Parathyroid adenoma (tissue), 2 donors: ENCODE measurements around the gene NFKB2.

Experiments used
- H2AFZ ChIP-seq: fragments of 300-600 bp; sonication (generic); one replicate; pipeline ENCODE4 v1.7.0; 2017; ENCODE audit warnings: antibody characterized with exemption, mild to moderate bottlenecking
- H3K27ac ChIP-seq: fragments of 300-600 bp; sonication (generic); one replicate; pipeline ENCODE4 v1.7.0; 2017
- H3K27me3 ChIP-seq: fragments of 300-600 bp; sonication (generic); one replicate; pipeline ENCODE4 v1.7.0; 2017; ENCODE audit warnings: low read length; ENCODE audit not compliant: control insufficient read depth, insufficient read depth
- H3K36me3 ChIP-seq: fragments of 300-600 bp; sonication (generic); one replicate; pipeline ENCODE4 v1.7.0; 2017; ENCODE audit warnings: low read length; ENCODE audit not compliant: control insufficient read depth, insufficient read depth
- H3K4me1 ChIP-seq: fragments of 300-600 bp; sonication (generic); one replicate; pipeline ENCODE4 v1.7.0; 2017; ENCODE audit warnings: control low read depth
- H3K4me2 ChIP-seq: fragments of 300-600 bp; sonication (generic); one replicate; pipeline ENCODE4 v1.7.0; 2017; ENCODE audit warnings: low read length
- H3K4me3 ChIP-seq: fragments of 300-600 bp; sonication (generic); one replicate; pipeline ENCODE4 v1.7.0; 2017; ENCODE audit warnings: low read depth, low read length
- H3K79me2 ChIP-seq: fragments of 300-600 bp; sonication (generic); one replicate; pipeline ENCODE4 v1.7.0; 2017; ENCODE audit warnings: control low read depth
- H3K9ac ChIP-seq: fragments of 300-600 bp; sonication (generic); one replicate; pipeline ENCODE4 v1.7.0; 2017; ENCODE audit warnings: mild to moderate bottlenecking
- H3K9me3 ChIP-seq: fragments of 300-600 bp; sonication (generic); one replicate; pipeline ENCODE4 v1.7.0; 2017; ENCODE audit warnings: low read length; ENCODE audit not compliant: control insufficient read depth
- TF ChIP-seq, protein P1 (sequence below): fragments of 300-600 bp; sonication (generic); IDR thresholded peaks from one replicate; pipeline ENCODE4 v1.7.0; 2017; ENCODE audit warnings: antibody characterized with exemption, mild to moderate bottlenecking
- donor health status: primary hyperparathyroidism.

The NFKB2 gene

GRCh38 chr10:102413053-102413705 lies 17.7 kb downstream of the NFKB2 start:
- no peak overlapping the region for H3K9ac ChIP-seq
- no peaks in the 10 kb centered on the region for H3K36me3 ChIP-seq
- H3K4me3 ChIP-seq: no peak overlapping the region
- H3K4me1 ChIP-seq: peaks cover 12% of the 10 kb centered on the region
- TF ChIP-seq, protein P1, sequence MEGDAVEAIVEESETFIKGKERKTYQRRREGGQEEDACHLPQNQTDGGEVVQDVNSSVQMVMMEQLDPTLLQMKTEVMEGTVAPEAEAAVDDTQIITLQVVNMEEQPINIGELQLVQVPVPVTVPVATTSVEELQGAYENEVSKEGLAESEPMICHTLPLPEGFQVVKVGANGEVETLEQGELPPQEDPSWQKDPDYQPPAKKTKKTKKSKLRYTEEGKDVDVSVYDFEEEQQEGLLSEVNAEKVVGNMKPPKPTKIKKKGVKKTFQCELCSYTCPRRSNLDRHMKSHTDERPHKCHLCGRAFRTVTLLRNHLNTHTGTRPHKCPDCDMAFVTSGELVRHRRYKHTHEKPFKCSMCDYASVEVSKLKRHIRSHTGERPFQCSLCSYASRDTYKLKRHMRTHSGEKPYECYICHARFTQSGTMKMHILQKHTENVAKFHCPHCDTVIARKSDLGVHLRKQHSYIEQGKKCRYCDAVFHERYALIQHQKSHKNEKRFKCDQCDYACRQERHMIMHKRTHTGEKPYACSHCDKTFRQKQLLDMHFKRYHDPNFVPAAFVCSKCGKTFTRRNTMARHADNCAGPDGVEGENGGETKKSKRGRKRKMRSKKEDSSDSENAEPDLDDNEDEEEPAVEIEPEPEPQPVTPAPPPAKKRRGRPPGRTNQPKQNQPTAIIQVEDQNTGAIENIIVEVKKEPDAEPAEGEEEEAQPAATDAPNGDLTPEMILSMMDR: no peak
- H3K79me2 ChIP-seq: no peaks in the 10 kb centered on the region
- no peak overlapping the region for H3K4me2 ChIP-seq
- no peak overlapping the region for H2AFZ ChIP-seq
- H3K27ac ChIP-seq: no peak overlapping the region
- H3K9me3 ChIP-seq: no peaks in the 10 kb centered on the region
- no peaks in the 10 kb centered on the region for H3K27me3 ChIP-seq

GRCh38 chr10:102413806-102414561 lies 18.5 kb downstream of the NFKB2 start:
- Histone ChIP-seq H3K79me2 (no peaks in the 10 kb centered on the region), H3K4me3 (no peak overlapping the region), H3K4me2 (no peak overlapping the region), H3K9me3 (no peaks in the 10 kb centered on the region), H3K27ac (no peak overlapping the region), H3K4me1 (peaks cover 13% of the 10 kb centered on the region), H3K36me3 (no peaks in the 10 kb centered on the region), H2AFZ (no peak overlapping the region), H3K9ac (no peak overlapping the region), H3K27me3 (no peaks in the 10 kb centered on the region)
- TF ChIP-seq, protein P1: no peak

DNA sequence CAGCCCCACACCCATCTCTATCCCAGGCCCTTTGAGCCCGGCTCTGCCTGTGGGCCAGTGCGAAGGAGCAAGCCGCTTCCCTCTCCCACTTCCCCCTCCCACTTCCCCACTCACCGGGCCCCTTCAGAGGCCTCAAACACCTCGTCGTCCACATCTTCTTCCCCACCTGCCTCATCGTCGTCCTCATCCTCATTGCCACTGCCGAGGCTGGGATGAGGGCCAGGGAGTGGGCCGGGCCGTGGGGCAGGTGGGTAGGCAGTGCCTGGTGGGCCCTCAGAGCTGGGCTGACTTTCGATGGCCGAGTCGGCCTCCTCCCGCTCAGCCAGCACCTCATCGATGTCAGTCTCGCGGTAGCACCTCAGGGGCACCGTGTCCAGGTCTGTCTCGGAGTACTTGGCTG lies 19.2 kb downstream of the NFKB2 start:
- no peak overlapping the region for H2AFZ ChIP-seq

GRCh38 chr10:102416283-102416682 lies 20.8 kb downstream of the NFKB2 start:
- Histone ChIP-seq H2AFZ (no peak overlapping the region), H3K27ac (no peak overlapping the region), H3K4me1 (peaks cover 9% of the 10 kb centered on the region), H3K36me3 (no peaks in the 10 kb centered on the region), H3K9ac (no peak overlapping the region), H3K27me3 (no peaks in the 10 kb centered on the region), H3K79me2 (no peaks in the 10 kb centered on the region), H3K4me3 (no peak overlapping the region), H3K9me3 (no peaks in the 10 kb centered on the region), H3K4me2 (no peak overlapping the region)
- TF ChIP-seq, protein P1: no peak

More for the DNA sequence above, 19.2 kb downstream of the NFKB2 start:
- Histone ChIP-seq H3K36me3 (no peaks in the 10 kb centered on the region), H3K9me3 (no peaks in the 10 kb centered on the region), H3K27ac (no peak overlapping the region), H3K9ac (no peak overlapping the region), H3K79me2 (no peaks in the 10 kb centered on the region), H3K4me2 (no peak overlapping the region), H3K27me3 (no peaks in the 10 kb centered on the region), H3K4me3 (no peak overlapping the region), H3K4me1 (peaks cover 14% of the 10 kb centered on the region)
- TF ChIP-seq, protein P1: no peak
